SHP77 (cell line): ENCODE results near the gene ZNF414.
"Not testable (repeated sequence)": the region's sequence is repeated elsewhere in the genome, so short reads cannot be mapped to it uniquely, and the experiment has no call there.

ENCODE experiments used
- DNase-seq, 2 experiments: peaks; one replicate each; lab custom pipeline; 2025; lab: John Stamatoyannopoulos, UW

The ZNF414 gene

GRCh38 chr19:8513687-8514504, at the start of gene ZNF414:
Gene ZNF414 (minus strand): TSS chr19:8514167. CDS start chr19:8514046, 121 bp downstream.
- peak; percentile 92 to 94 for DNase-seq

- no peak for DNase-seq
Observed at GRCh38 chr19:8561075-8561764, 47.3 kb upstream of the ZNF414 start.

- DNase-seq, result no peak
Observed at GRCh38 chr19:8558325-8558724, 44.4 kb upstream of the ZNF414 start.

- no peak for DNase-seq
Observed at GRCh38 chr19:8557642-8558238, 43.8 kb upstream of the ZNF414 start.

GRCh38 chr19:8553729-8554128, 39.8 kb upstream of the ZNF414 start:
- not testable (repeated sequence) for DNase-seq

- DNase-seq, result peak; percentile 6 to 9
Observed at GRCh38 chr19:8552810-8553209, 38.8 kb upstream of the ZNF414 start.

GRCh38 chr19:8550070-8550469, 36.1 kb upstream of the ZNF414 start:
- no peak for DNase-seq

- DNase-seq, result no peak
Observed at GRCh38 chr19:8545743-8546142, 31.8 kb upstream of the ZNF414 start.

GRCh38 chr19:8544168-8544567, 30.2 kb upstream of the ZNF414 start:
- no peak for DNase-seq

GRCh38 chr19:8539621-8540149, 25.7 kb upstream of the ZNF414 start:
- DNase-seq, result no peak

- DNase-seq, result no peak
Observed at GRCh38 chr19:8537099-8537498, 23.1 kb upstream of the ZNF414 start.

GRCh38 chr19:8536282-8536681, 22.3 kb upstream of the ZNF414 start:
- no peak for DNase-seq

GRCh38 chr19:8532225-8532624, 18.3 kb upstream of the ZNF414 start:
- no peak for DNase-seq

GRCh38 chr19:8531470-8531869, 17.5 kb upstream of the ZNF414 start:
- DNase-seq, result no peak

- DNase-seq, result no peak
Observed at GRCh38 chr19:8530061-8530679, 16.2 kb upstream of the ZNF414 start.

- DNase-seq, result no peak
Observed at GRCh38 chr19:8529369-8530006, 15.5 kb upstream of the ZNF414 start.

- no peak for DNase-seq
Observed at GRCh38 chr19:8528500-8528899, 14.5 kb upstream of the ZNF414 start.

- peak; percentile 84 to 89 for DNase-seq
Observed at GRCh38 chr19:8526345-8527091, 12.6 kb upstream of the ZNF414 start.

GRCh38 chr19:8525401-8525684, 11.4 kb upstream of the ZNF414 start:
- no peak for DNase-seq

- DNase-seq, result no peak
Observed at GRCh38 chr19:8519388-8519787, 5.4 kb upstream of the ZNF414 start.

- no peak for DNase-seq
Observed at GRCh38 chr19:8518536-8518935, 4.6 kb upstream of the ZNF414 start.
